ENCODE results near the gene SEMA6D.

Gene SEMA6D

DNA sequence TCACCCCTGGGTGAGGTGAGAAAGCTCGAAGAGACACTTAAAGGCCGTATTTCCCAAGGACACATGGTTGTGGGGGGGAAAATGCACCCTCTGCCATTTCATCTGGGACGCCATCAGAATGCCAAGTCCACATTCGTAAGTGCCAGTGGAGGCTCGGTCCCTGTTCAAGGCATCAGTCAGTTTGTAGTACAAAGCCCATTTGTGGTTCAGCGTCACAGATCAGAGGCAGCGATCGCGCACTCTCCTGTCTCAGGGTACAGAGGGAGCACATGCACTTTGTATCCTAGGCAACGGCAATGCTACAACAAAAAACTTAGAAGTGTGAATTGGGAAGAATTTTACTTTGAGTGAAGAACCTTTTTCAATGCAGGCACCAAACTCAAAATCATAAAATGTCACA is 27.2 kb downstream of the SEMA6D start:
- no peak for DNase-seq

DNA sequence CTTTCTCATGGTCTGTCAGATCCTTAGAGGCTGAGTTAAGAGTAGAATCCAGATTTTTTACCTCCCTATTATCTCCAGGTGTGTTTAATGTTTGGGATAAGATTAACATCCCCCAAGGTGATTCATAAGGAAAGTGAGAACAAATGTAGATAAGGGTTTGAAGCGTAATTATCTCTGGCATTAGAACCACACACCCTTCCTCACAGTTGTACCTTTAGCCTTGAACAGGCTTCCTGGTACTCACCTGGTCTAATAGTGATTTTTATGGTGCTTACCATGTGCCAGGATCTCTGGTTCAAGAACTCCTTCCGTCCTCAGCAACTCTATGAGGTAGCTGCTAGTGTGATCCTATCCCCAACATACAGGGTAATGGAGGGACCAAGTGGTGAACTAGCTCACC is 27.7 kb downstream of the SEMA6D start:
- no peak for DNase-seq

DNA sequence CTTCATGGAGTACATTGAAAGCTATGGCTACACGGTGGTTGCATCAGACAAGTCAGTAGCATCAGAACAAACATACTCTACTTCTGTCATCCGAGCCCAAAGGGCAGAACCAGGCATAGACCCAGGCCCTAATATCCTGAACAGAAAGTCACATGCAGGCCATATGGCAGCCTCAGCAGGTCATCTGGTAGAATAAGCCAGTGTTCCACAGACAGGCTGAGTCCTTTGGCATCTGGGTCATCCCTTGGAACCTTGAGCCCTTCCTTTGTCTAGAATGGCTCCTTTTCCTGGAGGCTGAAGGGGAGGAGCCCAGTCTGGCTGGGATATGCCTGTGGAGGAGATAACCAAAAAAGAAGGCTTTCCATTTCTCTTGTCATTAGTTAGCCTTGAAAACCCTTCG is 29.2 kb downstream of the SEMA6D start:
- no peak for DNase-seq

DNA sequence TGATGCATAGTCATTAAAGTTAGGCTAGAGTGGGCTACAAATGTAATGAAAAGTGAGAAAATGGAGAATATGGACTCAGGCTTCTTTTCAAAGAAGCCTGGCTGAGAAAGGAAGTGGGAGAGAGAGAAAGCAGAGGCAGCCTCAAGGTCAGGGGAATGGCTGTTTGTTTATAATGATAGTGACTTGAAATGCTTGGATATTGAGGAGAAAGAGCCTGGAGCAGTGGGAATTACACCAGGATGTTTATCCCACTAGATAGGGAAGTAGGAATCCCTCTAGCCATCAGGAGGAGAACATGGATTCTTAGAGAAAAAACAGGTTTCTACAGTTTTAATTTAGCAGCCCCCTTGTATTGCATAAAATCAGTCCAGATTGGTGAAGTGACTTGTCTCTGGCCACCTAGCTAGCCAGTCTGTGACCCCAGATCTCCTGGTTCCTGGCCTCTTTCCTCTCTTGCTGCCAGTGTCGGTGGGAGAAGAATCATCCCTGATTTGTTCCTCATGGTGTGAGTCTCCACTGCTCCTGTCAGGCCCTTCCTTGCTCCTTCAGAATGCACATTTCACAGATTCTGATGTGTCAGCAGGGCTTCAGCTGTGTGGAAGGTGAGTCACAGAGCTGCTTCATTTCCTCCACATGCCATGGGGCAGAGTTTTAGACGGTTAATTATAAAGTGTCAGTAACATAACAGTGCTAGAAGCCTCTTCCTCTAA is 32.9 kb downstream of the SEMA6D start:
- DNase-seq: peak; percentile 84

DNA sequence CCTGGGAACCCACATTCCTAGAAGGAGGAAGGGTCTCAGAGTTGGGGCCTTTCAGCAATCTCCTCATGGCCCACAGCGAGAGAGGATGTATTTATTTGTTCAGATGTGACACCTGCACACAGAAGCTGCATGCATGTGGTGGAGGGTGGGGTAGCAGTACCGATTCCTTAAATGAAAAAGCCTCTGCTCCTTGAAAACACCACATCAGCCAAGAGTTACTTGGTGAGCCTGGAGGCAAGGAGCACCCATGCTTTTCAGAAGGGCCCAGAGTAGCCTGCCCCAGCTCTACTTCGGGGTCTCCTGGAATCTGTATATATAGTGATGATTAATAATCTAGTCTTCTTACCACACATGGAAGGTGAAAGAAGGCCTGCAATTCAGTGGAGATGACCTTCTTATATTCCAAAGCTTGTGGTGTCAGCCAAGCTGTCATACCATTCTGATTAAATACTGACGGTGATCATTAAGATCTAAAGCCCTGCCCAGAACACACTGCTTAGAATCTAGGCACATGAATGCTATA is 33.5 kb downstream of the SEMA6D start:
- DNase-seq: no peak

DNA sequence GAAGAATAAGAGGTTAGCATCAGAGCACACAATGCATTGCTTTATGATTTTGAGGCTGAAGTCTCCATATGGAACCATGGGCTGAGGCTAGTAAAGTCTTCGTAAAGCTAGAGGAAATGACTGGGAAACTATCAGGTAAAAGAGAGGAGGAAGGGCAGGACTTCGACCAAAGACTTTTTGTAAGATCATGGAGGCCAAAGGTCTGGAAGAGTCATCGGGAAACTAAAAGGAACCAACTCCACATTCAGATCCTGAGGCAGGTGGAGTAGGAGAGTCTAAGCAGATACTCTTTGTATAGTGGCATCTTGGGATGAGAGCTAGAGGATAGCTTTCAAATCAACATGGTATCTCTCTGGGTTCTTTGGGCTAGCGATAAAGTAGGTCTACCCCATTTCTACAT is 36.3 kb downstream of the SEMA6D start:
- no peak for DNase-seq

DNA sequence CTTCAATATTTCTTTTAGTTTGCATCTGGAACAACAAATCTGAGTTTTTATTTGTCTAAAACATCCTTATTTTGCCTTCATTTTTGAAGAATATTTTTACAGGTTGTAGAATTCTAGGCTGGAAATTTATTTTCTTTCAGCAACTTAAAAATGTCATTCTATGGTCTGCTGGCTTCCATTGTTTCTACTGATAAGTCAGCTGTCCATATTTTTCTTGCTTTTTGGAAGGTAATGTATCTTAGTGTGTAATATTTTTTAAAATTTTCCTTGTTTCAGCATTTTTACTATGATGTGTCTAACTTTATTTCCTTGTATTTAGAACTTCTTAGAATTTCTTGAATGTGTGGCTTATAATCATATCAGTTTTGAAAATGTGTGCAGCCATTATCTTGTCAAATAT is 37.0 kb downstream of the SEMA6D start:
- no peak for DNase-seq

DNA sequence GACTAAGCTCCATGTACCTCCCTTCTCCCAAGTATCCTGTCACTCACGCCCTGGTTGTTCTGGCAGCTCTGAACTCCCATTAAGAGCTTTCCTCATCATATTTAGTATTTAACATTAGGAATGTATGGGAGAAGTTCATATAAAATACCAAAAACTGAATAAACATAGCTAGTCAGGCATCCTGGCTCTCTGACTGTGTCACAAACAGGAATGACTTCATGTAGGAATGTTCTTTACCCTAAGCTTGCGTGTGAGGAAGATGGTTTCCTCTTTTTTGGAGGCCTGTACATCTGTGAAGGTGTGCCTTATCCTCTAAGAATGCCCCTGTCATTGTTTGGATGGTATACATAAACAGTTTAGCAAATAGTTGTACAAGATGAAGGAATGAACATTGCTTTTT is 38.6 kb downstream of the SEMA6D start:
- DNase-seq: no peak

DNA sequence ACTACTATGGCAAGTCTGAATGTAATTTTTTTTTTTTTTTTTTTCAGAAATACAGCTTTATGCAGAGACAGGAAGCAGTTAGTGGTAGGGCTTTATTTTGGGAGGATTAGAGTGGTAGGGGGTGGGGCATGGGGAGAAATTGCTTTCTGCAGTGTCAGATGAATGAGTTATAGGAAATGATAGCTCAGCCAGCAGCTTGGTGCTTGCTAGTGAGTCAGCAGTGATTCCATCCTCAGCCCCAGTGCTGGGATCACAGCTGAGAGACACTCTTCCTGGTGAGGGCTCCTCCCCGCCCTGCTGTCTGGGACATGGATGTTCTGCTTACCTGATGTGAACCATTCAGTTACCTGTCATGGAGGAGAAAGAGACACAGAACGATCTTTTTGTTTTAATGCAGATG is 39.6 kb downstream of the SEMA6D start:
- DNase-seq: peak; percentile 56

DNA sequence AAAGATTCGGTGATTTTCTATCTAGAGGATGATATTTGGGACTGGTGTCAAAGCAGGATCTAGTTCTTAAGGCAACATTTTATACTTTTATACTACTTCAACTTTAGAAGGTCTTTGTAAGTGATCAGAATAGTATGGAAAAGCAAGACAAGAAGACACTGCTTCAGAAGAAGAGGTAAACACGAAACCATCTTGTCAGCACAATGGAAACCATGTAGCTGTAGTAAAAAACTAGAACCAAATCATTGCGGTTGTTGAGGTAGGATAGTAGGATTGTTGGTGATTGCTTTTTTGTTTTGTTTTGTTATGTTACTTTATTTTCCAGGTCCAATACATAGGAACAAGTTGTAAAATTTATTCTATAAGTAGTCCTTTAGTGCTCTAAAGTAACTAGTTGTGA is 40.0 kb downstream of the SEMA6D start:
- DNase-seq: no peak

DNA sequence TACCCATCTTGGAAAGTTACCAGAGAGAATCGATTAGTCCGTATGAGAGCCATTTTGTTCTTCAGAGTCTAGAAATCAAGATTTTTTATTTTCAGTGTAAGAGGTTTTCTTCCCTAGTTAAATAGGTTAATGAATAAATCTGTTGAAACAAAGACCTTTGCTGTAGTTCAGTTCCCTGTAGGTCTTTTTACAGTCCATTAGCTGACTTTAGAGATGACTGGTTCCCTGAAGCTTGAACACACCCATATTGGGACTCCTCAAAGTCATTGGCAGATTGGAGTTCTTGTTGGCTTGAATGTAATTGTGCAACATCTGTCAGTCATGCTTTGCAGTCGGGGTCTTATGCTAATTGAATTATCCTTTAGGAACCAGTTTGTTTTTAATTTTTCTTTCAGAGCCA is 45.3 kb downstream of the SEMA6D start:
- no peak for DNase-seq

DNA sequence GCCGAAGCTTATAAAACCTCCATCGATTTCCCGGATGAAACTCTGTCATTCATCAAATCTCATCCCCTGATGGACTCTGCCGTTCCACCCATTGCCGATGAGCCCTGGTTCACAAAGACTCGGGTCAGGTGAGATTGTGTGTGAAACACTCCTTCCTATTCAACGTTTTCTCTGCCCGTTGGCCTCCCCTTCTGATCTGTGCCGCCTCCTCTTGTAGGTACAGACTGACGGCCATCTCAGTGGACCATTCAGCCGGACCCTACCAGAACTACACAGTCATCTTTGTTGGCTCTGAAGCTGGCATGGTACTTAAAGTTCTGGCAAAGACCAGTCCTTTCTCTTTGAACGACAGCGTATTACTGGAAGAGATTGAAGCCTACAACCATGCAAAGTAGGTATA is 47.4 kb downstream of the SEMA6D start:
- no peak for DNase-seq

DNA sequence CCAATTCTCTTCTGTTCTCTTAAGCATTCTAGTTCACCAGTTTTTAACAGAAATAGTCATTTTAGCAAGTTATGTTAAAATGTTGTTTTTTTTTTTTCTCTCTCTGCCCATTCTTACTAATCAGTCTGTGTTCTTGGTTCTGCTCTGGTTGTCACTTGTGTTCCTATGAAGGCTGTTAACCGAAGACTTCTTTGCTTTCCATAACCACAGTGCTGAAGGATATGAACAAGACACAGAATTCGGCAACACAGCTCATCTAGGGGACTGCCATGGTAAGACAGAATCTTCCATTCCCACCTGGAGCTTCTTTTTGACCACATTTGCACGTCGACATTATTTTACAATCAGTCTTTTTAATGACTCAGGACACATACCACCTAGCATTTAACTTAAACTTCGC is 49.1 kb downstream of the SEMA6D start:
- no peak for DNase-seq

DNA sequence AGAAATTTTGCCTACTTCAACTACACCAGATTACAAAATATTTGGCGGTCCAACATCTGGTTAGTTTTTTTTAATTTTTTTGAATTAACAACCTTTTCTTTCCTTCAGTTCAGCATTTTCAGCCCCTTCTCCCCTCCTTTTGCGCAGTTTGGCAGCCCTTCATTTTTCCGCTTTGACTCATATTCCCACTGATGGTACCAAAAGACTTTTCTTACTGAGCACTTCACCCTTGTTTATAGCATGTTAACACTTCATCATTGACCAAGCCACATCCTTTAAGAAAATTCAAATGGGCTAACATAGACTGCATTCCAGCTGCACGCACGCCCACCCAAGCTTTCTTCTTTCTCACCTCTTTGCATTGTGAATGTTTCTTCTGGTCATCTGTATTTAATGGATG is 49.7 kb downstream of the SEMA6D start:
- DNase-seq: no peak

DNA sequence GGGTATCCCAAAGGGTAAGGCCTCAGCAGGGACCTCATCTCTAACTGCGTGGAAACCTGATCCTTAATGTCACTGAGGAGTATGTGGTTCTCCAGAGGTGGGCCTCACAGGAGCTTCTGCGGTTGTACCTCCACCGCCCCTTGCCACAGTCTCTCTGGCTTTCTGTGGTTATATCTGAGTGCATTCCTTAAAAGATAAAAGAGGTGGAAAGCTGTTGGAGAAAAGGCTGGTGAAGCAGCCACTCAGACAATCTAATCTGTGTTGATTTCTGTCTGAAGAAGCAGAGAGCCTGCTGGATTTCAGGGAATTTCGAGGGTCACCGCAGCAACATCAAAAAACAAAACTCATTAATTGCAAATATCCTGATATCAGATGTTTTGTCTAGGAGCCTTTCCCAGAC is 51.4 kb downstream of the SEMA6D start:
- peak; percentile 54 for DNase-seq

DNA sequence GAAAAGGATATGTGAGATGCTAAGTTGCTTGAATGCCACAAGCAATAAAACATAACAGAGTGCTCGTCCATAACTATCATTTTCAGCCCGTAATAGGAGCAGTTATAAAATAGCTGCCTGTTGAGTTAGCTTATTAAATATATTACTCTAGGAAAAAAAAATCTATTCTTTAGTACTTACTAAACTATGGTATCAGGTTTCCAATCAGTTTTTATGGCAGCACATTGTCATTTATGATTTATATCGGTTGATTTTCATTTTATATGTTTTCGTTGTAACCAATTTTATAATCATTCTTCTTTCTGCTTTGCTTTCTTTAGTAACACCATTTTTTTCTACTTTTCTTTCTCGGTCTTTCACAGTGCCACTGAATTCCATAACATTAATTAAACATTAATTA is 51.9 kb downstream of the SEMA6D start:
- no peak for DNase-seq

DNA sequence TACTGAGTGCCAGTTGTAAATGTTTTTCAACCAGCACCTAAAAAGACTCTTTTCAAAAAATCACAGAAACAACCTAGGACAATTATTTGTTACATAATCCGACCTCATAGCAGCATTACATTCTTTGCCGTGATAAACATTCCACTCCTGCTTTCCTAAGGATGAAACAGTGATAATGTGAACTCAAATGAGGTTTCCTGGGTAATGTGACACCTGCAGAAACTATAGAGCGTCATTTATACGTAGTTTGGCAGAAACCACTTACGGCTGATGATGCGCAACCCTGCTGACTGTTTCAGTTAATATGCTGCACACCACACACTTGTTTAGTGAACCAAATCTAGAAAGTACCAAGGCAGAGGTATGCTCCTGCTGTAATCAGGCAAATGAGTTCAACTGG is 55.8 kb downstream of the SEMA6D start:
- DNase-seq: no peak

DNA sequence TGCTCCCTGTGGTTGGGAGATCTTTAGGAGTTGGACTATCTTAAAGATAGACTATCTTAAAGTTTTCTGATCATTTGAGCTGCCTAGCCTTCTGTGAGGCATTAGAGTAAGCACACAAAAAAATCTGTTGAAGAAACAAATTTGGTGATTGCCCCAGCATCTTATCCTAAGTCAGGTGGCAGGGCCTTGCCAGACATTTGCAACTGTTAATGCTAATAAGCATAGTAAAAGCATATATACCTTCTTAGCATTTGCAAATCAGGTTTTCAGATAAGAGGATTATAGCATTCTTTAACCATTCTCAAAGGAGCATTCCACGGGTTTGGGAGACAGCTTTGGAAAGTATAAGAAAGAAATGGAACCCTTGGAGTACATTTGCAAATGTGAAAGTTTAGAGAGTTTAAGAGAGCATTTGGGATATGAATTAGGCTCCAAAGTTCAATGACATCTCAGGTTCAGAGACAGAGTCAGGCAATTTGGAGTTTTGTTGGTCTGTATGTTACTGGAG is 61.0 kb downstream of the SEMA6D start:
- no peak for DNase-seq

DNA sequence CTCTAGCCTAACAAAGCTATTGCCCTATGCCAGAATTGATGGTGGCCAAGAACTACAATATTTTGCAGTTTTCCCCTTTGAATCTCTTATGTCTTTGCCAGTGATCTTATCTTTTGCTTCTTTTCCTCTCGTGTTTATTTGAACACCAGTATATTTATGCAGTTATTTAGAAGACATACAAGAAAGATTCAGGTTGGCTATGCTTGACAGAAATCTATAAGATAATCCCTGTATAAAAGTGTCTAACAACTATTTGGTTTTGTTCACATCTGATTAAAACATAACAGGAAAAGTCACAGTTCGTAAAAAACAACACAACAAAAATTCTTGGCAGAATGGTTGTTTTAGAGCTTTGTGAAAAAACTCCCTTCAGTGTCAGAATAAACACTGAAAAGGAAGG is 63.7 kb downstream of the SEMA6D start:
- DNase-seq: no peak

DNA sequence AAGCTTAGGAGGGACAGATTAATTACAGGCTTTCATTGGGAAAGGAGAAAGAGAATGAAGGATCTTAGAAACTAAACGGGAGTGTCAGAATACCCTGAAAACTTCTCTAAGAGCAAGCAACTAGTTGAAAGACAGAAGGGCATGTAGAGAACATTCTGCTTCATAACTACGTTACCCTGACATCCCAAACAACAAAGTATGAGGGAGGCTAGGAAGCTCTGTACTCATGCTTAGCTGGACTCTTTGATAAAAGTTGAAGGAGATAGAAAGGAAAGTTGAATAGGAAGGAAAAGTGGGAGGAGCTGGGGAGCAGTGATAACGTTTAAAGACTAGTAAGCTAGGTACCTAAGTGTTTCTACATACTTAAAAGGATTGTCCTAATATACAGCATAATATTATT is 64.2 kb downstream of the SEMA6D start:
- no peak for DNase-seq

DNA sequence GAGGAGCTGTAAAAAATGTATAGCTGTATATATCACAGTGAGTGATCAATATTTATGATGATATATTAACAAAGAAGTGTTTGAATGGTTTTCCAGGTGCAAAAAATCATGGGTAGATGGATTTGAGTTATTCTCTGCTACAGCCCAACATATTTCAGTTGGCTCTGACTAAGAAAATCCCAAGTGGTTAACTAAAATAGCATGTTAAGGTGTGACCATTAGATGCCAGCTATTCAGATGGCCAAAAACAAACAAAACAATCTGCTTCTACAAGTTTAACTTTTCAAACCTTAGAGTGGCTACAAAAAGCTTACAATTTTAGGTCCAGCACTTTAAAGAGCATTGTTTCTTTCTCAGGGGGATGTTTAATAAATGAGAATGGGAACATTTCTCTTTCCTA is 67.5 kb downstream of the SEMA6D start:
- no peak for DNase-seq

DNA sequence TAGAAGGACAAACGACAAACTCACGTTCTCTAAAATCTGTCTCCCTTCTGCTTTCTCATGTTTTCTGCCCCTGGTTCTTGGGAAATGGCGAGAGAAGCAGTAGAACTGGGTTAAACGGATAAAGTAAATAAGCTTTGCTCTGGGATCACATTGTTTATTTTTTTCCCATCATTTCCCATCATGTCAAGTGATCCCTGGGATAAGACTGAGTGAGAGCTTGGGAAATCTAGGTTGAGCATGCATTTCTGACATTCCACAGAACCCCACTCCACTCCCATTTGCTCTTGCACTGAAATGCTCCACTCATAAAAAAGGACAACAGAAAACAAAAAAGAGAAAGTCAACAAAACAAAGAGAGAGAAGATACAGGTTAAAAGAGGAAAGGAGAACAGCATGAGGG is 69.1 kb downstream of the SEMA6D start:
- DNase-seq: no peak

DNA sequence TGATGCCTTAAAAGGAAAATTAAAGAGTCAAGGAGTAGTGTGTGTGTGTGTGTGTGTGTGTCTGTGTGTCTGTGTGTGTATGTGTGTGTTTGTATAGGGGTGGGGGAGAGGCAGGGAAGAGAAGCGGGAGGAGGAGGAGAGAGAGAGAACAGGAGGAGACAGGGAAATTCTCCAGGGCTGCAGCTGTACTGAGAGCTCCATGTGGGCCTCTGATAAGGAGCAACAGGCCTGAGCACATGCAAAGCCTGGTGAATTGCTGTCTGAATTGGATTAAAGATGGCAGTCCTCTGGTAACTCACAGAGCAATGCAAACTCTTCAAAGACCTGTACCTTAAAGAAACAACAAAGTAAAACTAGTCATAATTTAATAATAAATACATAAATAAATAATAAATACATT is 70.6 kb downstream of the SEMA6D start:
- DNase-seq: no peak

DNA sequence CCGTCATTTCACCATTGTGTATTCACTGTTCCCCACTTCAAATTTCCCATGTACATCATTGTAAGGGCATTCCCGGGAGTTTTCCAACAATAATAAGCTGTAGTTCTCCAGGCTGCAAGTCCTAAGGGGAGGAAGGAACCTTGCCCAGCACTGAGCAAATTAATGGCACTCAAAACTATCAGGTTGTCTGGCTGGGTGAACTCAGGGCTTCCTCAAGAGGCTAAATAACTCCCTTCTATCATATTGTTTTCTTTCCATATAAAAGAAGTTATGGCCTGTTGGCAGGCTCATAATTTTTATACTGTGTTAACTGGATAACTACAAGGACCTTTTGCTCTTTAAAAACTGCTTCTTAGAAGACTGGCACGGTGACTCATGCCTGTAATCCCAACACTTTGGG is 71.4 kb downstream of the SEMA6D start:
- DNase-seq: no peak

DNA sequence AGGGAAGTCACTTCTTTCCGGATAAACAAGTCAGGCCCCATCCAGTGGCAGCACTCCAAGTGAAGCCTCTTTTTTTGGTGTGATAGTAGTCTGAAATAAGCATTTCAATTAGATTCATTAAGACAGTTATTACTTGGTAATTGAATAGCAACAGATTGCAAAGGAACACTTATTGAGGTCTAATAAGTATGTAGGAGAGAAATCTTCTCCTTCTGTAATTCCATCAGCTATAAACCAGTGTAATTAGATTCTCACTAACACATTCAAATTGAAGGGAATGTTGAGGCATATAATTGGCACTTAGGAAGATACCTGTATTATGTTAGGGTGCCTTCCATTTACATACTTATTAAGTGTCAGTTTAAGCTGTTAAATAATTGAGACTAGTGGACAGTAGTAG is 73.9 kb downstream of the SEMA6D start:
- DNase-seq: no peak

Measured in islet precursor cell (in vitro differentiated cells).